NCI-H2107 (cell line): ENCODE measurements around the gene PRKAG2.
A peak's percentile ranks its signal among the peaks of the same experiment; 100 is the strongest.
"Not testable (repeated sequence)": the region's sequence is repeated elsewhere in the genome, so short reads cannot be mapped to it uniquely, and the experiment has no call there.

Source experiments
- DNase-seq: peaks from one replicate; lab custom pipeline; 2025; lab: John Stamatoyannopoulos, UW

The PRKAG2 gene

GRCh38 chr7:151549083-151549482, 327.8 kb downstream of the PRKAG2 start:
- DNase-seq, result no peak

GRCh38 chr7:151544183-151544582, 332.7 kb downstream of the PRKAG2 start:
- DNase-seq, result no peak

- no peak for DNase-seq
Observed at GRCh38 chr7:151542606-151543130, 334.2 kb downstream of the PRKAG2 start.

- no peak for DNase-seq
Observed at GRCh38 chr7:151541709-151542499, 335.0 kb downstream of the PRKAG2 start.

- no peak for DNase-seq
Observed at GRCh38 chr7:151540146-151540545, 336.8 kb downstream of the PRKAG2 start.

DNA sequence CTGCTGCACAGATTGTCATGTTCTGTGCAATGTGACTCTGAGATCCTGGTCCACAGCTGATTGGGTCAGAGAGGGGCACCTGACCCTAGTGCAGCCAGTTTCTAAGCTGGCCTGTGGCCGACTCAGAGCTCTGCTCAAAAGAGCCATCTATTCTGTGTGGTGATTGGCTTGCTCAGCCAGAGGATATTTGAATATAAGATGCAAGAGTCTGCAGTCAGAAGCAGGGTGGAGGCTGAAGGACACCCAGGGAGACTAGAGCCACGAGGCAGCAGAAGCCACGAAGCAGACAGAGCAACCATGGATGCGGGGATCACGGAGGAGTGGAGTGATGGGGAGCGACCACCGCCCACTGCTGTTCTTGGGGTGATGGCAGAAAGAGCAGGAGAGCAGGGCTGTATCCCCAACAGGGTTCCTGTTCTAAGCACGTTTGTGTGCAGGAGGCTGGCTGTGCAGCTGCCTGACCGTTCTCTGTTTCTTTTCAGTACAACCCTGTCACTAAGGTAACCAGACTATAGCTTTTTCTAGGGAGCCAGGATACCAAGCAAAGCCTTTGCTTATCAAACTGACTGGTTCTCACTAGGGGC, 337.7 kb downstream of the PRKAG2 start:
- DNase-seq, result peak; percentile 67

DNA sequence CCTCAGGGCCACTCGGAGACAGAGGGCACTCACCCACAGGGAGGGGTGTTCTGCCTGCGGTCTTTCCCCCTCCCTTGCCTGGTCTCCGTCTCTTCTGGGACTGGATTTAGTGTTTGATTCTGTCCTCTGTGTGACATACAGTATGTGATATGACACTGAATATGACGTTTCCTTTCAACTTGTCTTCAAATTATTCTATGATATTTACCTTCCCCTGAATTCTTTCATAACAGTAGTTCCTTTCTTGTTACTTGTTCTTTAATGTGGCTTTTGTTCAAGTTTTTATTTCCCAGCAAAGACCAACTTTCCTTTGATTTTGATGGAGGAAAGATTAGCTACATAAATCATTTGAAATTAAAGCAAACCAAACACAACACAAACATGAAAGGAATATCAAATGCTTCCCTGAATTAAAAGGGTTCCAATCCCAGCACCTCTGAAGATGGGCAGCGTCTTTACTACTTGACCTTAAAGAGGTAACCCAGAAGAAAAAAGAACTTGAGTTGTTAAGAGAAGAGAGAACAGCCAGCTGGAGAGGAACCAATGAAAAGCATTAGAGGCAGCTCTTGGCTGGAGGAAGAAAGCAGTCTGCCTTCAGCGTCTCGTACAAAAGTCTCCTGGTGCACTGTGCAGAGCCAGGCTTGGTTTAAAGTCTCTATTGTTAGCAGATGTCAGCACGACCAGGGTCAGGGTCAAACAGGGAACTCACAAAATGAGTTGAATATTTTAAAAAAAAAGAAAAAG, 338.9 kb downstream of the PRKAG2 start:
- DNase-seq, result no peak

DNA sequence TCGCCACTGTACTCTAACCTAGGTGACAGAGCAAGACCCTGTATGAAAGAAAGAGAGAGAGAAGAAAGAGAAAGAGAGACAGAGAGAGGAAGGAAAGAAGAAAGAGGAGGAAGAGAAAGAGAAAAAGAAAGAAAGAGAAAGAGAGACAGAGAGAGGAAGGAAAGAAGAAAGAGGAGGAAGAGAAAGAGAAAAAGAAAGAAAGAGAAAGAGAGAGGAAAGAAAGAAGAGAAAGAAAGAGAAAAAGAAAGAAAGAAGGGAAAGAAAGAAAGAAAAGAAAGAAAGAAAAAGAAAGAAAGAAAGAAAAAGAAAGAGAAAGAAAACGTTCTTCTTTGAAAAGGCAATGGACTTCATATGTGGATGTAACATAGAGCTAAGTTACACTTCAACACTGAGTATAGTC, 340.7 kb downstream of the PRKAG2 start:
- not testable (repeated sequence) for DNase-seq

- DNase-seq, result no peak
Observed at GRCh38 chr7:151529842-151530241, 347.1 kb downstream of the PRKAG2 start.

- DNase-seq, result no peak
Observed at GRCh38 chr7:151524845-151525244, 352.1 kb downstream of the PRKAG2 start.

GRCh38 chr7:151524331-151524730, 352.6 kb downstream of the PRKAG2 start:
- DNase-seq, result no peak

GRCh38 chr7:151520419-151521261, 356.3 kb downstream of the PRKAG2 start:
- no peak for DNase-seq

- peak; percentile 99 for DNase-seq
Observed at GRCh38 chr7:151519765-151520418, 357.0 kb downstream of the PRKAG2 start, which contains the start of gene RHEB. Gene RHEB, minus strand, starts transcription at chr7:151519895. Its CDS starts 384 bp downstream, at chr7:151519511.

DNA sequence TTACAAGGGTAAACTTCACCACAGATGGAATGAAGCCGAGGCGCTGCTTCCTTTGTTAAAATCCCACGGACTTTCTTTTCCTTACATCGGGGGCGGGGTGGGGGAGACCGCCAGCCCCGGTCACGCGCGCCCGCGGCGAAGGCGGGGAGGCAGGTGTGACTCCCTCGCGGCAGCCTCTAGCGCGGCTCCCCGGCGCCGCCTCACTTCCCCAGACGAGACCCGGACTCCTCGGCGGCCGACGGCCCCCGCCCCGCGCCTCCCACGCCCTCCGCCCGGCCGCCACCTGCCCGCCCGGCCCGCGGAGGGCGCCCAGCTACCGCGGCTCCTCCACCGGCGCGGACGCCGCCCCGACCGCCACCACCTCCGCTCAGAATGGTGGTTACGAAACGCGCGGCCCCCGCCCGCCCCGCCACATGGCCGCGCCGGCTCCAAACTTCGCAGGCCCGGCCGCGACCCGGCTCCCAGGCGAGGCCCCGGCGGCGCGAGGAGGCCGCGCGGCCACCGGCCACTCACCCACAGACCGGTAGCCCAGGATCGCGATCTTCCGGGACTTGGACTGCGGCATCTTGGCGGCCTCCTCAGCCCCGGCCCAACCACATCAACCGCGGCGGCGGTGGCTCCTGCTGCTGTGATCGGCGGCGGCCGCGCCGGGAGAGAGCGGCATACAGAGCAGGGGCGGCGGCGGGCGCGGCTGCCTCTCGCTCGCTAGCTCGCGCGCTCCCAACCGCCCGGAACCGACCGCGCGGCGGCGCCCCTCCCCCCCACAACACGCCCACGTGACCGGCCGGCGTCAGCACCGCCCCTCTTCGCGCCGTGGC, 357.8 kb downstream of the PRKAG2 start:
- DNase-seq, result not testable (repeated sequence)

DNA sequence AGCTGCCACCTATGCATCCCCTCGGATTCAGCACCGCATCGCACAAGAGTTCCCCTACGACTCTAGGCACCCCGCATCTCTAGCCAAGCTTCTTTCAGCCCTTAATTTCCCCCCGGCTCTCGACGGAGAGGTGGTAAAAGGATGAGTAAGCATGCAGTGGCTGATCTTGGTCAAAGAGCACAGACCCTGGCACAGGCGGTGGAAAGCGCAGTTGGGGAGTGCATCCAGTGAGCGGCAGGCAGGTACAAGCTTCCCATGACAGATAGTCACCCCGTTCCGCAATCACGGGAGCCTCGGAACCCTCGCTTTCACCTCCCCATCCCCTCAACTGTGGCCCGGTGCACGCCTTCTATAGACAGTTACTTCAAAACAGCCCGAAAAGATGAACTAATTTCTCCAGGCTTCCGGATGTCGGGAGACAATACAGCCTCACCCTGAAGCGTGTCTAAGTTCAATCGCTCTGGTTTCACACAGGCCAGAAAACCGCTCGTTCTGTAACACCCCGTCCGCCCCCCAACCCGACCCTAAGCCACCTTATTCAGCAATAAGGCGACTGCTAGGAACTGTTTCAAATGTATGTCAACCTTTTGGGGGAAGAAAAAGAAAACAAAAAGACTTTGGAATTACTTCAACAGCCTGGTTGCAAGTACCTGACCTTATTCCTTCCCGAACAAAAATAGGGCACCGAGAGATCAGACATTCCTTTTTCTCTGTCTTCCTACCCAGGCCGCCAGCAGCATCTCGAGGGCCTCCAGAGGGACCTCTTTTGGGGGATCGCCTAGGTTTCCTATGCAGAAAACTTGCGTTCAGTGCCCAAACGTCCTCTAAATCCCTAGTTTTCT, 358.6 kb downstream of the PRKAG2 start:
- DNase-seq, result no peak

- no peak for DNase-seq
Observed at GRCh38 chr7:151517601-151518104, 359.3 kb downstream of the PRKAG2 start.

DNA sequence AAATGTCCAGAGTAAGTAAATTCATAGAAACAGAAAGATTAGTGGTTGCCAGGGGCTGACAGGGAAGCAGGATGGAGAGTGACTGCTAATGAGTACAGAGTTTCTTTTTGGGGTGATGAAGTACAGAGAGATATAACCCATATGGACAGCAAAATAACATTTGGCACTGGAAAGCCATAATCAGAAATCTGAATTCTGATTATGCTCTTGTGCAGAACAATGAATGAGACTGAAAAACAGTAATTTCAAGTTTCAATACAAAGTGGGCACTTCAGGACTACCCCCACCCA, 361.7 kb downstream of the PRKAG2 start:
- DNase-seq, result no peak

DNA sequence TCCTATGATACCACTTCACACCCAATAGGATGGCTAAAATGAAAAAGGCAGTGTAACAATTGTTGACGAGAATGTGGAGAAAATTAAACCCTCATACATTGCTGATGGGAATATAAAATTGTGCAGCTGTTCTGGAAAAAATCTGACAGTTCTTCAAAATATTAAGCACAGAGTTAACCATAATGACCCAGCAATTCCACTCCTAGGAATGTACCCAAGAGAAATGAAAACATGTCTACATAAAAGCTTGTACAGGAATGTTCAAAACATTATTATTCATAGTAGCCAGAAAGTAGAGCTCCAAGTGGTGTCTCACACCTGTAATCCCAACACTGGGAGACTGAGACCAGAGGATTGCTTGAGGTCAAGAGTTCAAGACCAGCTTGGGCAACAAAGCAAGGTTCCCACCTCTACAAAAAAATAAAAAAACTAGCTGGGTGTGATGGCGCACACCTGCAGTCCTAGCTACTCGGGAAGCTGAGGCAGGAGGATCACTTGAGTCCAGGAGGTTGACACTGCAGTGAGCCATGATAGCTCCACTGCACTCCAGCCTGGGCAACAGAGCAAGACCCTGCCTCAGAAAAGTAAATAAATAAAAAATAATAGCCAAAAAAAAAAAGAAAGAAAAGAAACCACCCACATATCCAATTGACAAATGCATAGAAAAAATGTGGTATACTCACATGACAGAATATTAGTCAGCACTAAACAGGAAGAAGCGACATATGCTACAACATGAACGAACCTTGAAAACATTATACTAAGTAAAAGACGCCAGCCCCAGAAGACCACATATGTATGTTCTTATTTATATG, 362.2 kb downstream of the PRKAG2 start:
- DNase-seq, result no peak
